Endothelial cell of umbilical vein (primary cell): ENCODE results near the gene SECTM1. TPM values are rescaled to one million over a fixed set of nuclear protein-coding genes. Genes with fewer than 3 reads are reported as not detected.

Experiments
- BruUV-seq: library from RNA; stranded (reverse); fragments of 400-500 nt; replicated peaks from 2 replicates; lab custom pipeline; 2021; lab: Mats Ljungman, UMichigan
- CTCF ChIA-PET: fragments of 300-600, 350-600 bp; sonication (Branson Sonifier 250); formaldehyde crosslinking; loops from one replicate; lab custom pipeline; 2021; ENCODE audit warnings: antibody characterized with exemption, inconsistent platforms; lab: Charles Lee
- POLR2A ChIA-PET: fragments of 300-600, 350-600 bp; sonication (Branson Sonifier 250); formaldehyde crosslinking; loops from one replicate; lab custom pipeline; 2021; ENCODE audit warnings: antibody characterized with exemption, inconsistent platforms; lab: Charles Lee
- DNase-seq: peaks from one replicate; pipeline ENCODE4 v3.0.0-alpha.2; 2011; ENCODE audit warnings: low read depth, low spot score
- FAIRE-seq: peaks from 2 replicates; lab custom pipeline; 2011; peaks lifted over from hg19 to GRCh38; lab: Jason Lieb, UNC
- H2AFZ ChIP-seq: 2 replicates; pipeline ENCODE4 v1.6.0; 2012; ENCODE audit warnings: low read depth, low read length, control low read depth, inconsistent platforms
- H3K27ac ChIP-seq: 2 replicates; pipeline ENCODE4 v1.5.1; 2011; ENCODE audit warnings: low read depth, mild to moderate bottlenecking, control low read depth, low read length, moderate library complexity; ENCODE audit not compliant: insufficient read depth
- H3K27me3 ChIP-seq, 2 experiments: 2 replicates each; pipeline versions ENCODE4 v1.6.0 to v1.6.1; 2011; ENCODE audit warnings: low read length in 2 of 2, mixed read lengths in 1 of 2; ENCODE audit not compliant: control insufficient read depth in 2 of 2, insufficient read depth in 2 of 2
- H3K36me3 ChIP-seq, 2 experiments: 2 replicates in 1 of 2; 3 replicates in 1 of 2; pipeline ENCODE4 v1.5.1; 2011; ENCODE audit warnings: low read length in 2 of 2, mild to moderate bottlenecking in 1 of 2, moderate library complexity in 1 of 2; ENCODE audit not compliant: control insufficient read depth in 2 of 2, insufficient read depth in 2 of 2; ENCODE audit errors: extremely low read depth in 1 of 2
- H3K4me1 ChIP-seq: 3 replicates; pipeline ENCODE4 v1.5.1; 2011; ENCODE audit warnings: mild to moderate bottlenecking, low read length; ENCODE audit not compliant: control insufficient read depth, insufficient read depth; ENCODE audit errors: extremely low read depth
- H3K4me2 ChIP-seq: 2 replicates; pipeline ENCODE4 v1.6.1; 2011; ENCODE audit warnings: low read length, control low read depth, mixed read lengths; ENCODE audit not compliant: insufficient read depth
- H3K4me3 ChIP-seq, 3 experiments: fragments of 200-600 bp in 1 of 3; sonication (generic), shearing (Covaris generic) in 1 of 3; replicated peaks in 1 of 3; 2 replicates each; pipeline ENCODE4 v1.5.1; 2011 to 2016; ENCODE audit warnings: control low read depth in 3 of 3, low read length in 3 of 3, mild to moderate bottlenecking in 2 of 3, inconsistent platforms in 1 of 3, low read depth in 1 of 3, moderate library complexity in 1 of 3; ENCODE audit not compliant: insufficient read depth in 1 of 3
- H3K79me2 ChIP-seq: 2 replicates; pipeline ENCODE4 v1.6.0; 2012; ENCODE audit warnings: low read length, inconsistent platforms; ENCODE audit not compliant: control insufficient read depth, insufficient read depth
- H3K9ac ChIP-seq: replicated peaks from 2 replicates; pipeline ENCODE3; 2011; ENCODE audit warnings: low read length, control low read depth; ENCODE audit not compliant: insufficient read depth; ENCODE audit errors: extremely low read depth
- H3K9me1 ChIP-seq: replicated peaks from 3 replicates; pipeline ENCODE4 v1.6.0; 2011; ENCODE audit warnings: mild to moderate bottlenecking, low read length; ENCODE audit not compliant: control insufficient read depth, insufficient read depth; ENCODE audit errors: extremely low read depth
- H3K9me3 ChIP-seq: replicated peaks from 2 replicates; pipeline ENCODE4 v1.5.1; 2012; ENCODE audit warnings: low read length, inconsistent platforms; ENCODE audit not compliant: control insufficient read depth, insufficient read depth
- H4K20me1 ChIP-seq: replicated peaks from 2 replicates; pipeline ENCODE3; 2011; ENCODE audit warnings: mild to moderate bottlenecking, low read length; ENCODE audit not compliant: control insufficient read depth, insufficient read depth; ENCODE audit errors: extremely low read depth
- CTCF ChIP-seq, 2 donors: IDR thresholded peaks; 1 replicate in 1 of 2; 2 replicates in 1 of 2; pipeline ENCODE4 v1.5.1; 2011; ENCODE audit warnings: low read length in 2 of 2, mild to moderate bottlenecking in 2 of 2, moderate library complexity in 2 of 2, control low read depth in 1 of 2, inconsistent platforms in 1 of 2, low read depth in 1 of 2; ENCODE audit not compliant: insufficient read depth in 1 of 2; ENCODE audit errors: extremely low read depth in 1 of 2
- GATA2 ChIP-seq: IDR thresholded peaks from 2 replicates; pipeline ENCODE4 v1.7.0; 2011; ENCODE audit warnings: low read depth, mild to moderate bottlenecking, moderate library complexity, mixed read lengths, low read length; ENCODE audit not compliant: insufficient read length, insufficient read depth
- MYC ChIP-seq: IDR thresholded peaks from one replicate; pipeline ENCODE4 v1.6.1; 2011; ENCODE audit warnings: mild to moderate bottlenecking, low read depth, low read length
- dilution Hi-C: fragments of 300-500 bp; cut with MboI; formaldehyde crosslinking; loops from one replicate; pipeline ENCODE4 v1.15.0; 2019; ENCODE audit warnings: low sequenced_read_pairs; ENCODE audit not compliant: extremely low pct_ligation_motif_present
- intact Hi-C: fragments of 100-400 bp; cut with micrococcal nuclease; formaldehyde crosslinking; loops from one replicate; pipeline ENCODE4 v1.10.0; 2022
- polyA plus RNA-seq, 4 experiments: library from polyadenylated mRNA; depleted of rRNA in 3 of 4; stranded (reverse) in 3 of 4; unstranded in 1 of 4; fragments of >200 nt; gene quantifications; 2 replicates each; pipeline versions ENCODE4 v1.2.1 to v1.2.3, GENCODE V29; 2011 to 2012; ENCODE audit warnings: missing spikeins in 1 of 4
- total RNA-seq: library from RNA; stranded (reverse); gene quantifications from 2 replicates; pipeline ENCODE4 v1.2.3, GENCODE V29; 2021

The SECTM1 gene
- total and polyA plus RNA-seq, 2 donors (not counting 3 experiments of a cell fraction or from before 2014, with no cell fraction given) = 1.9 to 2.3 TPM

- no peak overlapping the region for H3K4me3 ChIP-seq
- intact Hi-C loops = no loop called here
- no peak overlapping the region for H3K9ac ChIP-seq
- H3K27me3 ChIP-seq = no peaks in the 10 kb centered on the region
- no peak for TF ChIP-seq GATA2
- TF ChIP-seq CTCF (IDR thresholded peaks at IDR 0.05; ENCODE audit: extremely low read depth in 1 of 2, insufficient read depth in 1 of 2, low read depth in 1 of 2, low read length in 2 of 2) = no peak
- no peak for TF ChIP-seq MYC
- H3K4me2 ChIP-seq = no peak overlapping the region
- no TSS peak for BruUV-seq
- POLR2A ChIA-PET = no interaction called here
- dilution Hi-C loops = no loop called here
- no peak overlapping the region for H3K27ac ChIP-seq
- DNase-seq = no peak
- H3K79me2 ChIP-seq = no peaks in the 10 kb centered on the region
- no peaks in the 10 kb centered on the region for H3K36me3 ChIP-seq
- CTCF ChIA-PET = interaction anchor here (1.8 kb wide), 1 partner anchor 10 kb away, joined by 6 read pairs; no protein-coding TSS in a partner anchor
- no peak for FAIRE-seq
- no peak overlapping the region for H2AFZ ChIP-seq
- no peaks in the 10 kb centered on the region for H3K9me3 ChIP-seq
- H3K4me1 ChIP-seq = no peaks in the 10 kb centered on the region
- H4K20me1 ChIP-seq = no peaks in the 10 kb centered on the region
- no peaks in the 10 kb centered on the region for H3K9me1 ChIP-seq
These were observed 13.1 kb upstream of the SECTM1 start for GRCh38 chr17:82346342-82347300.
